ENCODE results near the gene SYNE2. TPM values are rescaled to one million over a fixed set of nuclear protein-coding genes. Genes with fewer than 3 reads are reported as not detected.

SYNE2 gene
- total and polyA plus RNA-seq, 10 of the 15 experiments (the other 5 are each of a cell fraction or from before 2014, with no cell fraction given): 2.1 to 52.7 (median 38.1) TPM

DNA sequence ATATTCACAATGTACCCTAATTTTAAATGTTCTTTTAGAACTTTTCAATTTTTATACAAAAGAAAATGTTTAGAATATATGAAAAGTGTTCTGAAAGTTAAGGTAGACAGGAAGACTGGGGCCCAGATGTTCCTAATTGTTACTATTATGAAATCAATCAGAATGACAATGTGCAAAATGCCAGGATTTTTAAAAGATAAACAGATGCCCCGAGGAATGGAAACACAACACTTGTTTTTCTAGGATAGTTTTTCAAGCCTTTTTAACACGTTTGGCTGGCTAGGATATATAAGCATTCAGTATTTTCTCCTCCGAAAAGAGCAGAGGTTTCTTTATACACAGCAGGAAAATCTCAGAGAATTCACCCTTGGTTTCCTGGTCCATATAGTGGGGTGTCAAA, 334.5 kb downstream of the SYNE2 start:
- DNase-seq (ENCODE audit: low read depth, low spot score) (no peak), FAIRE-seq (no peak), ATAC-seq (no peak)
- ChIA-PET RAD21 (ENCODE audit: unreplicated experiment) (no interaction called here), CTCF (interaction anchor here (1.7 kb wide), 1 partner anchor 12 kb away, joined by 3 read pairs; no protein-coding TSS in a partner anchor), POLR2A (no interaction called here), SMC1A (ENCODE audit: uncharacterized antibody, unreplicated experiment) (interaction anchor here (1.2 kb wide), 1 partner anchor 8 kb away, joined by 3 read pairs; no protein-coding TSS in a partner anchor)
- no peaks in the 10 kb centered on the region for H3K9me3 ChIP-seq (replicated peaks; ENCODE audit: control insufficient read depth, insufficient read depth, low read length)
- intact Hi-C loops (cut with micrococcal nuclease; ENCODE audit: unreplicated experiment) (no loop called here), in situ Hi-C loops (cut with MboI) (no loop called here)
- no peak overlapping the region for H3K4me3 ChIP-seq
- no peaks in the 10 kb centered on the region for H3K4me1 ChIP-seq (ENCODE audit: control insufficient read depth, insufficient read depth, low read length)
- no peak overlapping the region for H3K27ac ChIP-seq (ENCODE audit: control insufficient read depth, insufficient read depth)
- no peaks in the 10 kb centered on the region for H3K27me3 ChIP-seq (replicated peaks in 1 of 2; ENCODE audit: control insufficient read depth in 2 of 2, insufficient read depth in 2 of 2, low read length in 1 of 2)
- H3K36me3 ChIP-seq (ENCODE audit: control insufficient read depth in 2 of 2, insufficient read depth in 2 of 2, low read length in 1 of 2): peaks cover 0 to 8% of the 10 kb centered on the region in 2 experiments; a peak in 2 of 4 replicates
- WGBS (ENCODE audit: insufficient coverage, insufficient replicate concordance, low lambda C conversion rate, missing lambda C conversion rate): 79% methylated on average over 3 of the region's 3 CpGs
- no peak overlapping the region for H3K9ac ChIP-seq (ENCODE audit: control insufficient read depth, insufficient read depth, low read length)
- no peaks in the 10 kb centered on the region for H3K79me2 ChIP-seq (ENCODE audit: control insufficient read depth, insufficient read depth, low read length)
- H3K4me2 ChIP-seq (ENCODE audit: control insufficient read depth, insufficient read depth): no peak overlapping the region
- H4K20me1 ChIP-seq (ENCODE audit: control insufficient read depth, insufficient read depth): no peaks in the 10 kb centered on the region
- no peak overlapping the region for H2AFZ ChIP-seq (ENCODE audit: control insufficient read depth, low read depth, low read length)
- BruUV-seq (replicated peaks): no TSS peak
- TF ChIP-seq ZNF24 (IDR thresholded peaks at IDR 0.05) (no peak), SIN3A (IDR thresholded peaks at IDR 0.05; ENCODE audit: low read depth, low read length) (no peak), YBX1 (IDR thresholded peaks at IDR 0.05) (no peak), E2F8 (IDR thresholded peaks at IDR 0.05; ENCODE audit: low read depth, partially characterized antibody) (no peak), NFYA (IDR thresholded peaks at IDR 0.05; ENCODE audit: borderline replicate concordance, low read depth, low read length) (no peak), SMAD1 (IDR thresholded peaks at IDR 0.05; ENCODE audit: low read depth, partially characterized antibody) (no peak), E4F1 (IDR thresholded peaks at IDR 0.05; ENCODE audit: borderline replicate concordance, partially characterized antibody) (no peak), CREB1 (IDR thresholded peaks at IDR 0.05; ENCODE audit: low read depth) (no peak), BHLHE40 (IDR thresholded peaks at IDR 0.05; ENCODE audit: borderline replicate concordance in 1 of 2, low read depth in 2 of 2, low read length in 1 of 2) (no peak), KLF5 (IDR thresholded peaks at IDR 0.05; ENCODE audit: partially characterized antibody) (no peak), SMAD5 (IDR thresholded peaks at IDR 0.05; ENCODE audit: low read depth) (no peak), NFIC (IDR thresholded peaks at IDR 0.05; ENCODE audit: low read depth, low read length) (no peak)
- TF ChIP-seq, protein P1, sequence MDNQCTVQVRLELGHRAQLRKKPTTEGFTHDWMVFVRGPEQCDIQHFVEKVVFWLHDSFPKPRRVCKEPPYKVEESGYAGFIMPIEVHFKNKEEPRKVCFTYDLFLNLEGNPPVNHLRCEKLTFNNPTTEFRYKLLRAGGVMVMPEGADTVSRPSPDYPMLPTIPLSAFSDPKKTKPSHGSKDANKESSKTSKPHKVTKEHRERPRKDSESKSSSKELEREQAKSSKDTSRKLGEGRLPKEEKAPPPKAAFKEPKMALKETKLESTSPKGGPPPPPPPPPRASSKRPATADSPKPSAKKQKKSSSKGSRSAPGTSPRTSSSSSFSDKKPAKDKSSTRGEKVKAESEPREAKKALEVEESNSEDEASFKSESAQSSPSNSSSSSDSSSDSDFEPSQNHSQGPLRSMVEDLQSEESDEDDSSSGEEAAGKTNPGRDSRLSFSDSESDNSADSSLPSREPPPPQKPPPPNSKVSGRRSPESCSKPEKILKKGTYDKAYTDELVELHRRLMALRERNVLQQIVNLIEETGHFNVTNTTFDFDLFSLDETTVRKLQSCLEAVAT (IDR thresholded peaks at IDR 0.05): no peak
- TF ChIP-seq, protein P2, sequence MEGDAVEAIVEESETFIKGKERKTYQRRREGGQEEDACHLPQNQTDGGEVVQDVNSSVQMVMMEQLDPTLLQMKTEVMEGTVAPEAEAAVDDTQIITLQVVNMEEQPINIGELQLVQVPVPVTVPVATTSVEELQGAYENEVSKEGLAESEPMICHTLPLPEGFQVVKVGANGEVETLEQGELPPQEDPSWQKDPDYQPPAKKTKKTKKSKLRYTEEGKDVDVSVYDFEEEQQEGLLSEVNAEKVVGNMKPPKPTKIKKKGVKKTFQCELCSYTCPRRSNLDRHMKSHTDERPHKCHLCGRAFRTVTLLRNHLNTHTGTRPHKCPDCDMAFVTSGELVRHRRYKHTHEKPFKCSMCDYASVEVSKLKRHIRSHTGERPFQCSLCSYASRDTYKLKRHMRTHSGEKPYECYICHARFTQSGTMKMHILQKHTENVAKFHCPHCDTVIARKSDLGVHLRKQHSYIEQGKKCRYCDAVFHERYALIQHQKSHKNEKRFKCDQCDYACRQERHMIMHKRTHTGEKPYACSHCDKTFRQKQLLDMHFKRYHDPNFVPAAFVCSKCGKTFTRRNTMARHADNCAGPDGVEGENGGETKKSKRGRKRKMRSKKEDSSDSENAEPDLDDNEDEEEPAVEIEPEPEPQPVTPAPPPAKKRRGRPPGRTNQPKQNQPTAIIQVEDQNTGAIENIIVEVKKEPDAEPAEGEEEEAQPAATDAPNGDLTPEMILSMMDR (IDR thresholded peaks at IDR 0.05 in 2 of 3, conservative IDR thresholded peaks at IDR 0.05 in 1 of 3; ENCODE audit: control insufficient read depth in 2 of 3, extremely low read depth in 1 of 3, insufficient read depth in 1 of 3, low read depth in 3 of 3, low read length in 3 of 3): no peak
